Measurements from ENCODE around the gene GANAB. TPM values are rescaled to one million over a fixed set of nuclear protein-coding genes. Genes with fewer than 3 reads are reported as not detected.

GANAB gene
- total and polyA plus RNA-seq, 2 of the 13 experiments (the other 11 are each of a cell fraction or from before 2014, with no cell fraction given): 99.5 to 234 TPM

GRCh38 chr11:62591448-62592145 lies 54.8 kb downstream of the GANAB start, which contains the start of gene TUT1 (continued):
- TF ChIP-seq ZNF607 (CRISPR knock-in tag; IDR thresholded peaks at IDR 0.05; ENCODE audit: borderline replicate concordance) (peak; percentile 10; the same call in 1 of the 2 replicates), DZIP1 (CRISPR knock-in tag; IDR thresholded peaks at IDR 0.05) (0 out of 2 replicates have a peak, but pooled peaks have one; percentile 8), SNAPC2 (CRISPR knock-in tag; IDR thresholded peaks at IDR 0.05) (peak; percentile 99), NFKBIZ (CRISPR knock-in tag; IDR thresholded peaks at IDR 0.05) (no peak; the same call in 1 of the 2 replicates), RFX1 (IDR thresholded peaks at IDR 0.05) (no peak), ZNF260 (CRISPR knock-in tag; IDR thresholded peaks at IDR 0.05; ENCODE audit: borderline replicate concordance, low read depth) (no peak), RNF2 (conservative IDR thresholded peaks at IDR 0.05; ENCODE audit: low read depth) (peak; percentile 42; the same call in 1 of the 2 replicates), ZNF609 (CRISPR knock-in tag; IDR thresholded peaks at IDR 0.05; ENCODE audit: borderline replicate concordance) (0 out of 2 replicates have a peak, but pooled peaks have one; percentile 29), NFYB (CRISPR knock-in tag; IDR thresholded peaks at IDR 0.05) (peak; percentile 82), ZNF12 (CRISPR knock-in tag; IDR thresholded peaks at IDR 0.05) (0 out of 2 replicates have a peak, but pooled peaks have one; percentile 7)
- TF ChIP-seq, protein P1, sequence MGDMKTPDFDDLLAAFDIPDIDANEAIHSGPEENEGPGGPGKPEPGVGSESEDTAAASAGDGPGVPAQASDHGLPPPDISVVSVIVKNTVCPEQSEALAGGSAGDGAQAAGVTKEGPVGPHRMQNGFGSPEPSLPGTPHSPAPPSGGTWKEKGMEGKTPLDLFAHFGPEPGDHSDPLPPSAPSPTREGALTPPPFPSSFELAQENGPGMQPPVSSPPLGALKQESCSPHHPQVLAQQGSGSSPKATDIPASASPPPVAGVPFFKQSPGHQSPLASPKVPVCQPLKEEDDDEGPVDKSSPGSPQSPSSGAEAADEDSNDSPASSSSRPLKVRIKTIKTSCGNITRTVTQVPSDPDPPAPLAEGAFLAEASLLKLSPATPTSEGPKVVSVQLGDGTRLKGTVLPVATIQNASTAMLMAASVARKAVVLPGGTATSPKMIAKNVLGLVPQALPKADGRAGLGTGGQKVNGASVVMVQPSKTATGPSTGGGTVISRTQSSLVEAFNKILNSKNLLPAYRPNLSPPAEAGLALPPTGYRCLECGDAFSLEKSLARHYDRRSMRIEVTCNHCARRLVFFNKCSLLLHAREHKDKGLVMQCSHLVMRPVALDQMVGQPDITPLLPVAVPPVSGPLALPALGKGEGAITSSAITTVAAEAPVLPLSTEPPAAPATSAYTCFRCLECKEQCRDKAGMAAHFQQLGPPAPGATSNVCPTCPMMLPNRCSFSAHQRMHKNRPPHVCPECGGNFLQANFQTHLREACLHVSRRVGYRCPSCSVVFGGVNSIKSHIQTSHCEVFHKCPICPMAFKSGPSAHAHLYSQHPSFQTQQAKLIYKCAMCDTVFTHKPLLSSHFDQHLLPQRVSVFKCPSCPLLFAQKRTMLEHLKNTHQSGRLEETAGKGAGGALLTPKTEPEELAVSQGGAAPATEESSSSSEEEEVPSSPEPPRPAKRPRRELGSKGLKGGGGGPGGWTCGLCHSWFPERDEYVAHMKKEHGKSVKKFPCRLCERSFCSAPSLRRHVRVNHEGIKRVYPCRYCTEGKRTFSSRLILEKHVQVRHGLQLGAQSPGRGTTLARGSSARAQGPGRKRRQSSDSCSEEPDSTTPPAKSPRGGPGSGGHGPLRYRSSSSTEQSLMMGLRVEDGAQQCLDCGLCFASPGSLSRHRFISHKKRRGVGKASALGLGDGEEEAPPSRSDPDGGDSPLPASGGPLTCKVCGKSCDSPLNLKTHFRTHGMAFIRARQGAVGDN (CRISPR knock-in tag; IDR thresholded peaks at IDR 0.05): peak; percentile 89
- TF ChIP-seq, protein P2, sequence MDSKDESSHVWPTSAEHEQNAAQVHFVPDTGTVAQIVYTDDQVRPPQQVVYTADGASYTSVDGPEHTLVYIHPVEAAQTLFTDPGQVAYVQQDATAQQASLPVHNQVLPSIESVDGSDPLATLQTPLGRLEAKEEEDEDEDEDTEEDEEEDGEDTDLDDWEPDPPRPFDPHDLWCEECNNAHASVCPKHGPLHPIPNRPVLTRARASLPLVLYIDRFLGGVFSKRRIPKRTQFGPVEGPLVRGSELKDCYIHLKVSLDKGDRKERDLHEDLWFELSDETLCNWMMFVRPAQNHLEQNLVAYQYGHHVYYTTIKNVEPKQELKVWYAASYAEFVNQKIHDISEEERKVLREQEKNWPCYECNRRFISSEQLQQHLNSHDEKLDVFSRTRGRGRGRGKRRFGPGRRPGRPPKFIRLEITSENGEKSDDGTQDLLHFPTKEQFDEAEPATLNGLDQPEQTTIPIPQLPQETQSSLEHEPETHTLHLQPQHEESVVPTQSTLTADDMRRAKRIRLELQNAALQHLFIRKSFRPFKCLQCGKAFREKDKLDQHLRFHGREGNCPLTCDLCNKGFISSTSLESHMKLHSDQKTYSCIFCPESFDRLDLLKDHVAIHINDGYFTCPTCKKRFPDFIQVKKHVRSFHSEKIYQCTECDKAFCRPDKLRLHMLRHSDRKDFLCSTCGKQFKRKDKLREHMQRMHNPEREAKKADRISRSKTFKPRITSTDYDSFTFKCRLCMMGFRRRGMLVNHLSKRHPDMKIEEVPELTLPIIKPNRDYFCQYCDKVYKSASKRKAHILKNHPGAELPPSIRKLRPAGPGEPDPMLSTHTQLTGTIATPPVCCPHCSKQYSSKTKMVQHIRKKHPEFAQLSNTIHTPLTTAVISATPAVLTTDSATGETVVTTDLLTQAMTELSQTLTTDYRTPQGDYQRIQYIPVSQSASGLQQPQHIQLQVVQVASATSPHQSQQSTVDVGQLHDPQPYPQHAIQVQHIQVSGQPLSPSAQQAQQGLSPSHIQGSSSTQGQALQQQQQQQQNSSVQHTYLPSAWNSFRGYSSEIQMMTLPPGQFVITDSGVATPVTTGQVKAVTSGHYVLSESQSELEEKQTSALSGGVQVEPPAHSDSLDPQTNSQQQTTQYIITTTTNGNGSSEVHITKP (CRISPR knock-in tag; IDR thresholded peaks at IDR 0.05; ENCODE audit: low read depth): no peak
